GM18511 (cell line): ENCODE data around the gene SPTY2D1.
"Not testable (repeated sequence)": the region's sequence is repeated elsewhere in the genome, so short reads cannot be mapped to it uniquely, and the experiment has no call there.

Source experiments
- ATAC-seq: cut with Tn5 transposase; IDR thresholded peaks from one replicate; pipeline ENCODE4 v1.9.1; 2021; ENCODE audit warnings: mild to moderate bottlenecking, moderate library complexity; ENCODE audit not compliant: unreplicated experiment

Gene SPTY2D1

GRCh38 chr11:18634140-18635032 is at the start of gene SPTY2D1:
TSS of gene SPTY2D1 (minus strand) at chr11:18634342. CDS start at chr11:18634257, 85 bp downstream.
- peak; percentile 95 for ATAC-seq

- ATAC-seq: no peak
Observed at GRCh38 chr11:18682466-18682865, 48.3 kb upstream of the SPTY2D1 start.

- not testable (repeated sequence) for ATAC-seq
Observed at GRCh38 chr11:18681949-18682348, 47.8 kb upstream of the SPTY2D1 start.

- no peak for ATAC-seq
Observed at GRCh38 chr11:18677560-18677959, 43.4 kb upstream of the SPTY2D1 start.

GRCh38 chr11:18676803-18677202 is 42.7 kb upstream of the SPTY2D1 start:
- ATAC-seq: no peak

- ATAC-seq: not testable (repeated sequence)
Observed at GRCh38 chr11:18672209-18672608, 38.1 kb upstream of the SPTY2D1 start.

- ATAC-seq: no peak
Observed at GRCh38 chr11:18671246-18671645, 37.1 kb upstream of the SPTY2D1 start.

GRCh38 chr11:18669711-18670110 is 35.6 kb upstream of the SPTY2D1 start:
- ATAC-seq: no peak

GRCh38 chr11:18669219-18669596 is 35.1 kb upstream of the SPTY2D1 start:
- ATAC-seq: no peak

GRCh38 chr11:18668131-18668530 is 34.0 kb upstream of the SPTY2D1 start:
- ATAC-seq: no peak

- ATAC-seq: not testable (repeated sequence)
Observed at GRCh38 chr11:18665353-18665872, 31.3 kb upstream of the SPTY2D1 start.

GRCh38 chr11:18657673-18658072 is 23.5 kb upstream of the SPTY2D1 start:
- ATAC-seq: no peak

GRCh38 chr11:18650859-18651557 is 16.9 kb upstream of the SPTY2D1 start:
- no peak for ATAC-seq

- no peak for ATAC-seq
Observed at GRCh38 chr11:18650353-18650752, 16.2 kb upstream of the SPTY2D1 start.

GRCh38 chr11:18643034-18643433 is 8.9 kb upstream of the SPTY2D1 start:
- ATAC-seq: not testable (repeated sequence)

- ATAC-seq: no peak
Observed at GRCh38 chr11:18641677-18642076, 7.5 kb upstream of the SPTY2D1 start.

- ATAC-seq: peak; percentile 66
Observed at GRCh38 chr11:18633256-18634139, 644 bp downstream of the SPTY2D1 start.

- no peak for ATAC-seq
Observed at GRCh38 chr11:18632841-18633240, 1.3 kb downstream of the SPTY2D1 start.

- ATAC-seq: no peak
Observed at GRCh38 chr11:18624161-18624560, 10.0 kb downstream of the SPTY2D1 start.

- no peak for ATAC-seq
Observed at GRCh38 chr11:18623707-18624106, 10.4 kb downstream of the SPTY2D1 start.
